D721Med (cell line): ENCODE results near the gene PHACTR1.
"Not testable (repeated sequence)": the region's sequence is repeated elsewhere in the genome, so short reads cannot be mapped to it uniquely, and the experiment has no call there.

Experiments
- DNase-seq: peaks from one replicate; pipeline ENCODE4 v3.0.0; 2011; ENCODE audit warnings: low spot score; ENCODE audit not compliant: insufficient read length
- FAIRE-seq: peaks from 2 replicates; lab custom pipeline; 2011; peaks lifted over from hg19 to GRCh38; lab: Jason Lieb, UNC
- CTCF ChIP-seq: IDR thresholded peaks from 2 replicates; pipeline ENCODE4 v1.5.1; 2012; ENCODE audit warnings: mild to moderate bottlenecking, control low read depth; ENCODE audit not compliant: insufficient read depth; ENCODE audit errors: missing control alignments

The PHACTR1 gene

DNA sequence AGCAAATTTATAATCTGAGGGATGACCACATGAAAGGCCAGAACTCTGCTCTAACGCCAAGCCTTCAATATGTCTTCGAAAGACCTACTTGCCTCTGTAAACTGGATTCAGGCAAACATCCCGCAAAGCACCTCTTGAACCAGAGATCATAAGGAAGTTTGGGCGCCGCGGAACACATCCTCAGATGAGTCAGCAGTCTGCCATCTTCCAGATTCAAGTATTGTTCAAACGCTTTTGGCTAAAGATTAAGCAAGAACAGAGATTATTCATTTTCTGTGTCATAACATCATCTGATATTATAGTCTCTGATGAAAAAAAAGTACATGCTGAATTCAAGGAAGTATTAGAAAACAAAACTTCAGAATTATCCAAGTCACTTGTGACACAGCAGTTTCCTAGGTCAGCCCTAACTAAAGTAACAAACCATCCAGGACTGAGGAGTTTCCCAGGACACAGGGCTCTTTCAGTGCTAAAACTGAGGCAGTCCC, 591.0 kb downstream of the PHACTR1 start:
- no peak for TF ChIP-seq CTCF
- DNase-seq (no peak), FAIRE-seq (no peak)

DNA sequence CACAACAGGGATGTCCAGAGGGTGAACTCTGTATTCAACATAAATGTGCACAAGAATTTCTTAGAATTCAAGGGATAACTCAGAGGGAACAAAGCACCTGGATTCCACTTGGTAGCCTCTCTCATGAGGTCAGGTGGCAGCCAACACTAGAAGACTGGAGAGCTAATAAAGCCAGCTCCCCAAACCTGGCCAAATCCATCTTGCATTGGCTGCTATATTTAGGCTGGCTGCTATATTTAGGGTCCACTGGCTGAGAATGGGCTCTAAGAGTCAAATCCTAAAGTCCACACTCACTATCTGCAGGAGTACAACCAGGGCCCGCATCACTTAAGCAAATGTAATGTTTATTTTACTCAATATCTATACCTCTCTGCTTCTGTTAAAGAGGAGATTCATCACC, 591.8 kb downstream of the PHACTR1 start:
- DNase-seq, result no peak
- TF ChIP-seq CTCF, result no peak
- no peak for FAIRE-seq

DNA sequence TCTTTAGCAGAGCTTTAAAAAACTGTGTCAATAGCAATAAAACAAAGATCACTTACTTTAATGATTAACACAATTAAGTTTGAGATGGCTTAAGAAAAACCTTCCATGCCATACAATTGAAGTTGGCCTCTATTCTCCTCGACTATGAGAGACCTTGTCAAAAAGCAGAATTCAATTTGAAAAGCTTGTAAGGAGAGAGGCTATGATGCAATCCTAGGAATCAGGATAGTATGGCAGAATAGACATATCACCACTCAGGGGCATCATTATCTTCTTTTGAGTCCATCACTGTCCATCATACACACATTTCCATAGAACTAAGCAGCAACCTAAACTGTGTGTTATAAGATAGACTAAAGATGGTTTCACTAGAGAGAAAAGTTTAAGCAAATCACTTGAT, 594.6 kb downstream of the PHACTR1 start:
- DNase-seq (no peak), FAIRE-seq (no peak)
- no peak for TF ChIP-seq CTCF

- DNase-seq (no peak), FAIRE-seq (no peak)
- no peak for TF ChIP-seq CTCF
These were observed 598.2 kb downstream of the PHACTR1 start for GRCh38 chr6:13314806-13315205.

GRCh38 chr6:13315896-13316295, 599.3 kb downstream of the PHACTR1 start:
- TF ChIP-seq CTCF, result no peak
- DNase-seq (no peak), FAIRE-seq (no peak)

DNA sequence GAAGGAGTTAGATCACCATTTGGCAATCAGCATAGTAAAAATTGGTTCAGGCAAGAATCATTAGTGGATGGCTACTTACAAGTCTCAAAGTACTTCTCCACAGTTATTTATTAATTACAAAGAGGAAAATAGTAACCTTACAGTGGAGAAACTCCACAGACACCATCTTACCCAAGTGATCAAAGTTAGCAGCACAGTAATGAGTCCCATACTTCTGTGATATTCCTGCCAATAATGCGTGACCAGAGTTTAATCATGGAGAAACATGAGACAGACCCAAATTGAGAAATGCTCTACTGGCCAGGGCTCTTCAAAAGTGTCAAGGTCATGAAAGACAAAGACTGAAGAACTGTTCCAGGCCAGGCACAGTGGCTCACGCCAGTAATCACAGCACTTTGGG, 602.3 kb downstream of the PHACTR1 start:
- DNase-seq (no peak), FAIRE-seq (no peak)
- TF ChIP-seq CTCF, result no peak

- no peak for DNase-seq
- TF ChIP-seq CTCF, result no peak
- FAIRE-seq, result no peak
These were observed 603.5 kb downstream of the PHACTR1 start for GRCh38 chr6:13319891-13320564.

GRCh38 chr6:13326031-13326586, 609.5 kb downstream of the PHACTR1 start:
- not testable (repeated sequence) for DNase-seq, FAIRE-seq
